OCI-LY1 (cell line): ENCODE results near the gene ZP1.
A peak's percentile ranks its signal among the peaks of the same experiment; 100 is the strongest.

Source experiments
- H2AFZ ChIP-seq: fragments of 200-600 bp; sonication (generic), shearing (Covaris generic); 2 replicates; pipeline ENCODE4 v1.6.0; 2014; ENCODE audit warnings: antibody characterized with exemption, mild to moderate bottlenecking, low read length
- H3F3A ChIP-seq: fragments of 200-600 bp; sonication (generic), shearing (Covaris generic); 2 replicates; pipeline ENCODE4 v1.6.0; 2014; ENCODE audit warnings: mild to moderate bottlenecking, antibody characterized with exemption, low read length, moderate library complexity; ENCODE audit not compliant: insufficient read depth
- H3K27ac ChIP-seq: fragments of 200-600 bp; sonication (generic); 2 replicates; pipeline ENCODE4 v1.5.1; 2014; ENCODE audit warnings: low read length, mixed run types, mild to moderate bottlenecking, low read depth; ENCODE audit not compliant: poor library complexity, severe bottlenecking
- H3K27me3 ChIP-seq: fragments of 200-600 bp; sonication (generic); 2 replicates; pipeline ENCODE4 v1.6.0; 2014; ENCODE audit warnings: antibody characterized with exemption, mild to moderate bottlenecking, low read length, moderate library complexity; ENCODE audit not compliant: insufficient read depth
- H3K36me3 ChIP-seq: fragments of 200-600 bp; sonication (generic); 2 replicates; pipeline ENCODE4 v1.6.1; 2014; ENCODE audit warnings: mild to moderate bottlenecking, antibody characterized with exemption, low read length, moderate library complexity, mixed read lengths; ENCODE audit not compliant: insufficient read depth
- H3K4me1 ChIP-seq: fragments of 200-600 bp; sonication (generic); 2 replicates; pipeline ENCODE4 v1.5.1; 2014; ENCODE audit warnings: mild to moderate bottlenecking, low read length, moderate library complexity; ENCODE audit not compliant: insufficient read depth, severe bottlenecking
- H3K4me2 ChIP-seq: fragments of 200-600 bp; sonication (generic), shearing (Covaris generic); 2 replicates; pipeline ENCODE4 v1.6.1; 2014; ENCODE audit warnings: low read length
- H3K4me3 ChIP-seq: fragments of 200-600 bp; sonication (generic); 2 replicates; pipeline ENCODE4 v1.5.1; 2014; ENCODE audit warnings: low read length, low read depth, mild to moderate bottlenecking, mixed read lengths; ENCODE audit not compliant: poor library complexity, severe bottlenecking
- H3K79me2 ChIP-seq: fragments of 200-600 bp; shearing (Covaris generic); 2 replicates; pipeline ENCODE4 v1.6.1; 2016; ENCODE audit warnings: mixed run types, low read length, mixed read lengths; ENCODE audit not compliant: insufficient read depth
- H3K9ac ChIP-seq: fragments of 200-600 bp; sonication (generic), shearing (Covaris generic); 2 replicates; pipeline ENCODE4 v1.6.1; 2014; ENCODE audit warnings: mild to moderate bottlenecking, low read length, mixed read lengths
- H3K9me2 ChIP-seq: fragments of 200-600 bp; sonication (generic), shearing (Covaris generic); 2 replicates; pipeline ENCODE4 v1.6.1; 2014; ENCODE audit warnings: low read depth, mild to moderate bottlenecking, low read length, mixed read lengths
- H3K9me3 ChIP-seq: fragments of 200-600 bp; shearing (Covaris generic); 2 replicates; pipeline ENCODE4 v1.6.1; 2014; ENCODE audit warnings: low read length, mixed read lengths
- H4K20me1 ChIP-seq: fragments of 200-600 bp; sonication (generic), shearing (Covaris generic); 2 replicates; pipeline ENCODE4 v1.6.0; 2016; ENCODE audit warnings: mild to moderate bottlenecking, low read length; ENCODE audit not compliant: insufficient read depth
- CTCF ChIP-seq: fragments of 200-600 bp; sonication (generic), shearing (Covaris generic); IDR thresholded peaks from 2 replicates; pipeline ENCODE4 v1.5.1; 2017; ENCODE audit warnings: mild to moderate bottlenecking, antibody characterized with exemption, low read length, moderate library complexity, mixed read lengths
- EZH2 ChIP-seq: fragments of 200-600 bp; sonication (generic), shearing (Covaris generic); IDR thresholded peaks from 2 replicates; pipeline ENCODE4 v1.8.0; 2017; ENCODE audit warnings: borderline replicate concordance, mixed run types, mild to moderate bottlenecking, antibody characterized with exemption, low read length, moderate library complexity, mixed read lengths

Gene ZP1

GRCh38 chr11:60923800-60924109 lies 56.4 kb downstream of the ZP1 start:
- Histone ChIP-seq H2AFZ (no peak overlapping the region), H3K9me2 (no peaks in the 10 kb centered on the region), H3K36me3 (peaks cover 50% of the 10 kb centered on the region), H3K27me3 (0 out of 2 replicates have a peak, but pooled peaks cover 4% of the 10 kb centered on the region), H3K27ac (no peak overlapping the region), H3K4me2 (peak overlapping the region; percentile 59), H3K9ac (no peak overlapping the region; the same call in 1 of the 2 replicates), H3K4me3 (peak overlapping the region; percentile 53), H4K20me1 (no peaks in the 10 kb centered on the region), H3K4me1 (peaks cover 21% of the 10 kb centered on the region), H3K79me2 (no peaks in the 10 kb centered on the region), H3F3A (no peaks in the 10 kb centered on the region), H3K9me3 (no peaks in the 10 kb centered on the region)
- TF ChIP-seq EZH2: no peak
- no peak for TF ChIP-seq CTCF

- Histone ChIP-seq H3K4me3 (peak within 1 kb of the TSS; percentile 53), H3K9ac (no peak within 1 kb of the TSS; the same call in 1 of the 2 replicates), H3K27ac (no peak within 1 kb of the TSS), H4K20me1 (no peaks in the 10 kb centered on the region), H3K27me3 (0 out of 2 replicates have a peak, but pooled peaks cover 4% of the 10 kb centered on the region), H3K4me1 (peaks cover 15% of the 10 kb centered on the region), H3K9me2 (no peaks in the 10 kb centered on the region), H3F3A (no peaks in the 10 kb centered on the region), H3K9me3 (no peaks in the 10 kb centered on the region), H3K36me3 (peaks cover 46% of the 10 kb centered on the region), H3K4me2 (peak within 1 kb of the TSS; percentile 59), H3K79me2 (no peaks in the 10 kb centered on the region), H2AFZ (no peak within 1 kb of the TSS)
- no peak for TF ChIP-seq CTCF
- no peak for TF ChIP-seq EZH2
Observed at GRCh38 chr11:60924110-60924905, 57.0 kb downstream of the ZP1 start, which contains the start of gene TMEM132A. TSS of gene TMEM132A (plus strand) at chr11:60924460. CDS start at chr11:60924634, 174 bp downstream.
